RWPE2 (cell line): ENCODE data around the gene KRTAP5-11.

Experiments used
- ATAC-seq: fragments of 200-7000 bp; cut with Tn5 transposase; 3 replicates; pipeline ENCODE4 v1.9.1; 2021; ENCODE audit warnings: low read depth
- DNase-seq: peaks from one replicate; pipeline ENCODE4 v3.0.0-alpha.2; 2020; ENCODE audit warnings: low spot score
- H3K27ac ChIP-seq: fragments of 450-650 bp; 2 replicates; pipeline ENCODE4 v1.5.1; 2017; ENCODE audit warnings: mild to moderate bottlenecking; ENCODE audit not compliant: poor library complexity, severe bottlenecking
- H3K27me3 ChIP-seq: fragments of 250-450 bp; sonication (Bioruptor Pico); 2 replicates; pipeline ENCODE4 v1.5.1; 2021; ENCODE audit warnings: mild to moderate bottlenecking, moderate library complexity; ENCODE audit not compliant: insufficient read depth, poor library complexity, severe bottlenecking
- H3K36me3 ChIP-seq: fragments of 250-450 bp; sonication (Bioruptor Pico); 2 replicates; pipeline ENCODE4 v1.5.1; 2020; ENCODE audit warnings: low read depth, mild to moderate bottlenecking, moderate library complexity
- H3K4me1 ChIP-seq: fragments of 250-450 bp; sonication (Bioruptor Pico); 2 replicates; pipeline ENCODE4 v1.5.1; 2021; ENCODE audit warnings: mild to moderate bottlenecking, moderate library complexity; ENCODE audit not compliant: insufficient read depth, poor library complexity, severe bottlenecking
- H3K4me3 ChIP-seq: fragments of 250-450 bp; sonication (Bioruptor Pico); 2 replicates; pipeline ENCODE4 v1.5.1; 2021; ENCODE audit warnings: mild to moderate bottlenecking, moderate library complexity; ENCODE audit not compliant: severe bottlenecking
- H3K9me3 ChIP-seq: fragments of 250-450 bp; sonication (Bioruptor Pico); 2 replicates; pipeline ENCODE4 v1.5.1; 2021; ENCODE audit warnings: mild to moderate bottlenecking, moderate library complexity; ENCODE audit not compliant: severe bottlenecking
- TF ChIP-seq, protein P1 (sequence below): fragments of 450-650 bp; IDR thresholded peaks from one replicate; pipeline ENCODE4 v1.5.1; 2017; ENCODE audit warnings: mild to moderate bottlenecking, moderate library complexity; ENCODE audit not compliant: poor library complexity, severe bottlenecking

The KRTAP5-11 gene

DNA sequence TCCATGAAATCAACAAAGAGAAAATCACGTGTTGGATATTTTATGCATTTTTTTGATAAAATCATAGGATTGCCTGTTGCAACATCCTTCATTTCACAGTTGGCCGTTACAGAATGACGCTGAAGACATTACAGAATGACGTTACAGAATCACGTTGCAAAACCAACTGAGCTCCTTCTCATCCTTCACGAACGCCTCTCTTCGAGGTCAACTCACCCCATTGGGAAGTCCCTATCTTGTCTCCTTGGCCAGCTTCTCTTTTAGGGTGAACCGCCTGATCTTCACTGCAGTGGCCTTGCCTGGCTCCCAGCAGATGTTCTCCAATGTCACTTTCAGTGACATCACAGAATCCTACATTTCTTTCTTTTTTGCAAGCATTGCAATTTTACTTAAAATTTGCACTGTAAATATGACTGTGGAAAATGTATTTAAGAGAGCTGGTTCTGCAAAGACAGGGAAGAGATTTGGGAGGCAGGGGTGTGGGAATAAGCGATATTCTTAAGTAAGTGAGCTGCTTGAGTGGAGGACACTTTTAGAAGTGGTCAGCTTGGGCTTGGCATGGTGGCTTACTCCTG is 50.6 kb downstream of the KRTAP5-11 start:
- no peak overlapping the region for H3K27ac ChIP-seq
- H3K36me3 ChIP-seq: no peaks in the 10 kb centered on the region
- DNase-seq (no peak), ATAC-seq (no peak)
- H3K27me3 ChIP-seq: no peaks in the 10 kb centered on the region
- no peaks in the 10 kb centered on the region for H3K9me3 ChIP-seq
- no peaks in the 10 kb centered on the region for H3K4me1 ChIP-seq
- TF ChIP-seq, protein P1, sequence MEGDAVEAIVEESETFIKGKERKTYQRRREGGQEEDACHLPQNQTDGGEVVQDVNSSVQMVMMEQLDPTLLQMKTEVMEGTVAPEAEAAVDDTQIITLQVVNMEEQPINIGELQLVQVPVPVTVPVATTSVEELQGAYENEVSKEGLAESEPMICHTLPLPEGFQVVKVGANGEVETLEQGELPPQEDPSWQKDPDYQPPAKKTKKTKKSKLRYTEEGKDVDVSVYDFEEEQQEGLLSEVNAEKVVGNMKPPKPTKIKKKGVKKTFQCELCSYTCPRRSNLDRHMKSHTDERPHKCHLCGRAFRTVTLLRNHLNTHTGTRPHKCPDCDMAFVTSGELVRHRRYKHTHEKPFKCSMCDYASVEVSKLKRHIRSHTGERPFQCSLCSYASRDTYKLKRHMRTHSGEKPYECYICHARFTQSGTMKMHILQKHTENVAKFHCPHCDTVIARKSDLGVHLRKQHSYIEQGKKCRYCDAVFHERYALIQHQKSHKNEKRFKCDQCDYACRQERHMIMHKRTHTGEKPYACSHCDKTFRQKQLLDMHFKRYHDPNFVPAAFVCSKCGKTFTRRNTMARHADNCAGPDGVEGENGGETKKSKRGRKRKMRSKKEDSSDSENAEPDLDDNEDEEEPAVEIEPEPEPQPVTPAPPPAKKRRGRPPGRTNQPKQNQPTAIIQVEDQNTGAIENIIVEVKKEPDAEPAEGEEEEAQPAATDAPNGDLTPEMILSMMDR: no peak
- no peak overlapping the region for H3K4me3 ChIP-seq
